ENCODE results near the gene KLF17.

Gene KLF17

DNA sequence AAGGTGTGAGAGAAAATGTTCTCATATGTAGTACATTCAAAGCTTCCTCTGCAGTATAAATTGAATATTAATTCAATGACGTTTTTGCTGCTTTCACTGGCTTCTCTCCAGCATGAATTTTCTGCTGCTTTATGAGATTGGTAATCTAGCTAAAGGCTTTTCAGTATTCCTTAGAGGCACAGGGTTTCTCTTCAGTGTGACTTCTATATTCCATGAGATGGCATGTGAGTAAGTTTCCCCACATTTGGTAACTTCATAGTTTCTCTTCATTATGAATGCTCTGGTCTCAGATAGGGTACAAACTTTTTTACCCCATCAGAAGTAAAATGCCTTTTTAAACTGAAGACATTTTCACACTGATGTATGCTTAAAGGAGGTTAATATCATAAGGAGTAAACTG lies 33.2 kb downstream of the KLF17 start:
- H3K4me3 ChIP-seq (ENCODE audit: low read depth, low read length) = no peak overlapping the region
- TF ChIP-seq, protein P1, sequence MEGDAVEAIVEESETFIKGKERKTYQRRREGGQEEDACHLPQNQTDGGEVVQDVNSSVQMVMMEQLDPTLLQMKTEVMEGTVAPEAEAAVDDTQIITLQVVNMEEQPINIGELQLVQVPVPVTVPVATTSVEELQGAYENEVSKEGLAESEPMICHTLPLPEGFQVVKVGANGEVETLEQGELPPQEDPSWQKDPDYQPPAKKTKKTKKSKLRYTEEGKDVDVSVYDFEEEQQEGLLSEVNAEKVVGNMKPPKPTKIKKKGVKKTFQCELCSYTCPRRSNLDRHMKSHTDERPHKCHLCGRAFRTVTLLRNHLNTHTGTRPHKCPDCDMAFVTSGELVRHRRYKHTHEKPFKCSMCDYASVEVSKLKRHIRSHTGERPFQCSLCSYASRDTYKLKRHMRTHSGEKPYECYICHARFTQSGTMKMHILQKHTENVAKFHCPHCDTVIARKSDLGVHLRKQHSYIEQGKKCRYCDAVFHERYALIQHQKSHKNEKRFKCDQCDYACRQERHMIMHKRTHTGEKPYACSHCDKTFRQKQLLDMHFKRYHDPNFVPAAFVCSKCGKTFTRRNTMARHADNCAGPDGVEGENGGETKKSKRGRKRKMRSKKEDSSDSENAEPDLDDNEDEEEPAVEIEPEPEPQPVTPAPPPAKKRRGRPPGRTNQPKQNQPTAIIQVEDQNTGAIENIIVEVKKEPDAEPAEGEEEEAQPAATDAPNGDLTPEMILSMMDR (IDR thresholded peaks at IDR 0.05; ENCODE audit: control insufficient read depth, extremely low read depth, insufficient read depth) = no peak
- DNase-seq (ENCODE audit: low read depth) = no peak

DNA sequence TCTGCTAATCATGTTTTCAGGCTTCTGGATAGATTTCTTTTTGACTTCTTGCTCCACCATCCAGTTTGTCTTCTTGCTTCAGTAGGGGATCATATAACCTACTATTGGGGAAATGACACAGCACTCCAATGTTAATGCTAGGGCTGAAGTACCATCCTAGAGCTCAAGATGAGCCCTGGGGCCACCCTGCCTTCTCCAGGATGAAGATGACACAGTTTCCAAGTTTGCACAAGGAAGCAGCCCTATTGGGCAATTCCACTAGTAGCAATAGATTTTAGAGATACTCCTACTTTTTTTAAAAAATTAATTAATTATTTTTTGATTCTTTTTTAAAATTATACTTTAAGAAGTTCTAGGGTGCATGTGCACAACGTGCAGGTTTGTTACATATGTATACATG lies 34.1 kb downstream of the KLF17 start:
- TF ChIP-seq, protein P1 (IDR thresholded peaks at IDR 0.05; ENCODE audit: control insufficient read depth, extremely low read depth, insufficient read depth) = no peak
- no peak for DNase-seq (ENCODE audit: low read depth)
- no peak overlapping the region for H3K4me3 ChIP-seq (ENCODE audit: low read depth, low read length)

DNA sequence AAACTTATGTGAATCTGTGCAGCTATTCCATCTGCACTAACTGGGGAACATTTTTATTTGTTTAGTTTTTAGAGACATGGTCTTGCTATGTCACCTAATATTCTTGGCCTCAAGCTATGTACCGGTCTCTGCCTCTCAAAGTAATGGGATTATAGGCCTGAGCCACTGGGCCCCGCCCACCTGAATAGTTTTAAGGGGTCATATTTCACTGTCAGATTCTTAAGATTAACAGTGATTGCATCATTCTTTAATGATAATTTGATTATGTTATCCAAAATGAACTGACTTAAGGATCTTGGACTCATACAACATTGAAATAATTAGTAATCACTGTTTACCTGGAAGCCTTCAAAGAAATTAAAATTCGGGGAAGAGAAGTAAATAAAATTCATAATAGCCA lies 35.4 kb downstream of the KLF17 start:
- TF ChIP-seq, protein P1 (IDR thresholded peaks at IDR 0.05; ENCODE audit: control insufficient read depth, extremely low read depth, insufficient read depth) = no peak
- no peak overlapping the region for H3K4me3 ChIP-seq (ENCODE audit: low read depth, low read length)
- peak; percentile 46 for DNase-seq (ENCODE audit: low read depth)

DNA sequence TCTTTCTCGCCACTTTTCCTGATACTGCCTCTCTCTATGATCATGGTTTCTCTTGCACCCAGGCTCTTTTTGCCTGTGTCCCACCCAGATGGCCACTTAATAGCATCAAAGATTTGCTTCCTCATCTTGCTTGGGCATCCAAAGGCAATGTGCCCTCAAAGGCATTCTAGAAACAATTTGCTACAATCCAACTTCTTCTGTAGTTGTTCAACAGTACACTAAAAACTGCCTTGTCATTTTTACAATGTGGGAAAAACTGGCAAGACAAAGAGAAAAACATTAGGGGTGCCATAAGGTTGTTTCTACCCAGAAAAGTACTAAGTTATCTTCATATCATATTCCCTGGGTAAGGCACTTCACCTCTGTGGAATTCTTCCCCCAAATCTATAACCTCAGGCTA lies 39.3 kb downstream of the KLF17 start:
- DNase-seq (ENCODE audit: low read depth) = no peak
- no peak overlapping the region for H3K4me3 ChIP-seq (ENCODE audit: low read depth, low read length)
- TF ChIP-seq, protein P1 (IDR thresholded peaks at IDR 0.05; ENCODE audit: control insufficient read depth, extremely low read depth, insufficient read depth) = no peak

DNA sequence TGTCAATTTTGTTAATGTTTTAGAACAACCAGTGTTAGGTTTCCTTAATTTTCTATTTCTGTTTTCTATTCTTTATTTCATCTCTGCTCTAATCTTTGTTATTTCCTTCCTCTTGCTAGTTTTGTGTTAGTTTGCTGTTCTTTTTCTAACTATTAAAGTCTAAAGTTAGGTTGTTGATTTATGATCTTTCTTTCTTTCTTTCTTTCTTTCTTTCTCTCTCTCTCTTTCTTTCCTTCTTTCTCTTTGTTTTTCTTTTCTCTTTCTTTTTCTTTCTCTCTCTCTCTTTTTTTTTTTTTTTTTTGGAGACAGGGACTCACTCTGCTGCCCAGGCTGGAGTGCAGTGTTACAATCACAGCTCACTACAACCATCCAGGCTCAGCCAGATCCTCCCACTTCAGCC lies 40.2 kb downstream of the KLF17 start:
- DNase-seq (ENCODE audit: low read depth) = no peak
- no peak overlapping the region for H3K4me3 ChIP-seq (ENCODE audit: low read depth, low read length)
- TF ChIP-seq, protein P1 (IDR thresholded peaks at IDR 0.05; ENCODE audit: control insufficient read depth, extremely low read depth, insufficient read depth) = no peak

DNA sequence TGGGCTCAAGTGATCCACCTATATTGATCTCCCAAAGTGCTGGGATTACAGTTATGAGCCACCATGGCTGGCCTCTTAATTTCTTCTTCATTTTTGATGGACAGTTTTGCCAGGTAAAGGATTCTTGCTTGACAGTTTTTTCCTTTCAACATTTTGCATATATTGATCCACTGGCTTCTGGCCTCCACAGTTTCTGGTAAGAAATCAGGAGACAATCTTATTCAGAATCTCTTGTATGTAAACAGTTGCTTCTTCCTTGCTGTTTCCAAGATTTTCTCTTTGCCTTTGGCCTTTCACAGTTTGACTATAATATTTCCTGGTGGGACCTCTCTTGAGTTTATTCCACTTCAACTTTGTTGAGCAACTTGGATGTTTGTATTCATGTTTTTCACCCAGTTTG lies 42.9 kb downstream of the KLF17 start:
- DNase-seq (ENCODE audit: low read depth) = no peak

More for the DNA sequence above, 42.9 kb downstream of the KLF17 start:
- H3K4me3 ChIP-seq (ENCODE audit: low read depth, low read length) = no peak overlapping the region
- TF ChIP-seq, protein P1 (IDR thresholded peaks at IDR 0.05; ENCODE audit: control insufficient read depth, extremely low read depth, insufficient read depth) = no peak

All from LNCaP clone FGC (cell line).